HS-5 (cell line): ENCODE measurements around the gene MYD88.
"Not testable (repeated sequence)": the region's sequence is repeated elsewhere in the genome, so short reads cannot be mapped to it uniquely, and the experiment has no call there.

Experiments used
- DNase-seq: peaks from one replicate; pipeline ENCODE4 v3.0.0-alpha.2; 2012; ENCODE audit warnings: low read depth

MYD88 gene

GRCh38 chr3:38142959-38143358, 4.5 kb downstream of the MYD88 start:
- DNase-seq, result no peak

- no peak for DNase-seq
These were observed 5.0 kb downstream of the MYD88 start for GRCh38 chr3:38143511-38143910.

- no peak for DNase-seq
These were observed 8.0 kb downstream of the MYD88 start for GRCh38 chr3:38146504-38146903.

GRCh38 chr3:38147421-38147820, 9.0 kb downstream of the MYD88 start:
- no peak for DNase-seq

GRCh38 chr3:38148311-38148882, 9.9 kb downstream of the MYD88 start:
- DNase-seq, result no peak

GRCh38 chr3:38149708-38150107, 11.2 kb downstream of the MYD88 start:
- no peak for DNase-seq

- no peak for DNase-seq
These were observed 12.5 kb downstream of the MYD88 start for GRCh38 chr3:38150780-38151528.

- no peak for DNase-seq
These were observed 13.3 kb downstream of the MYD88 start for GRCh38 chr3:38151667-38152265.

GRCh38 chr3:38152609-38153008, 14.1 kb downstream of the MYD88 start:
- no peak for DNase-seq

GRCh38 chr3:38153221-38153620, 14.8 kb downstream of the MYD88 start:
- DNase-seq, result no peak

GRCh38 chr3:38154033-38154494, 15.6 kb downstream of the MYD88 start:
- DNase-seq, result no peak

- no peak for DNase-seq
These were observed 16.3 kb downstream of the MYD88 start for GRCh38 chr3:38154625-38155255.

- DNase-seq, result no peak
These were observed 17.4 kb downstream of the MYD88 start for GRCh38 chr3:38155825-38156224.

- DNase-seq, result no peak
These were observed 18.7 kb downstream of the MYD88 start for GRCh38 chr3:38157117-38157516.

- no peak for DNase-seq
These were observed 19.1 kb downstream of the MYD88 start for GRCh38 chr3:38157595-38157994.

GRCh38 chr3:38158472-38158871, 20.0 kb downstream of the MYD88 start:
- DNase-seq, result no peak

GRCh38 chr3:38160704-38161103, 22.2 kb downstream of the MYD88 start:
- DNase-seq, result not testable (repeated sequence)

GRCh38 chr3:38163117-38163840, 24.8 kb downstream of the MYD88 start:
- no peak for DNase-seq

GRCh38 chr3:38163841-38164642, 25.6 kb downstream of the MYD88 start:
- no peak for DNase-seq

- no peak for DNase-seq
These were observed 26.1 kb downstream of the MYD88 start for GRCh38 chr3:38164643-38164951.

- peak; percentile 99 for DNase-seq
These were observed 26.7 kb downstream of the MYD88 start, which contains the start of gene OXSR1 for GRCh38 chr3:38164952-38165721. Gene OXSR1 (plus strand): TSS chr3:38165537. CDS start chr3:38165877, 340 bp downstream.
